GM23338 (cell line): Measurements from ENCODE around the gene RAB4A. TPM values are rescaled to one million over a fixed set of nuclear protein-coding genes. Genes with fewer than 3 reads are reported as not detected.

ENCODE experiments used
- ATAC-seq: fragments of 200-7000 bp; cut with Tn5 transposase; 3 replicates; pipeline ENCODE4 v1.9.1; 2020
- DNase-seq: peaks from one replicate; pipeline ENCODE4 v3.0.0-alpha.2; 2015; ENCODE audit warnings: low spot score
- H2AFZ ChIP-seq: fragments of 200-600 bp; sonication (generic); 2 replicates; pipeline ENCODE4 v1.8.0; 2016; ENCODE audit warnings: antibody characterized with exemption, mild to moderate bottlenecking, moderate library complexity
- H3F3A ChIP-seq: fragments of 200-600 bp; sonication (generic); replicated peaks from 2 replicates; pipeline ENCODE4 v1.8.0; 2017; ENCODE audit warnings: antibody characterized with exemption, mixed run types, low read depth
- H3K27ac ChIP-seq: fragments of 200-600 bp; sonication (generic); 2 replicates; pipeline ENCODE4 v1.6.1; 2016; ENCODE audit warnings: low read depth
- H3K27me3 ChIP-seq: fragments of 200-600 bp; sonication (generic); 2 replicates; pipeline ENCODE4 v1.8.0; 2016; ENCODE audit warnings: mild to moderate bottlenecking, mixed run types, moderate library complexity; ENCODE audit not compliant: insufficient read depth
- H3K36me3 ChIP-seq: fragments of 200-600 bp; sonication (generic); 2 replicates; pipeline ENCODE4 v1.8.0; 2016; ENCODE audit warnings: mild to moderate bottlenecking; ENCODE audit not compliant: insufficient read depth
- H3K4me1 ChIP-seq: fragments of 200-600 bp; sonication (generic); 2 replicates; pipeline ENCODE4 v1.8.0; 2016; ENCODE audit warnings: mild to moderate bottlenecking, moderate library complexity; ENCODE audit not compliant: insufficient read depth
- H3K4me2 ChIP-seq: fragments of 200-600 bp; sonication (generic); 2 replicates; pipeline ENCODE4 v1.7.1; 2017; ENCODE audit warnings: mixed run types
- H3K4me3 ChIP-seq: fragments of 200-600 bp; sonication (generic); 2 replicates; pipeline ENCODE4 v1.6.1; 2016; ENCODE audit warnings: mixed run types
- H3K79me2 ChIP-seq: fragments of 200-600 bp; sonication (generic); replicated peaks from 2 replicates; pipeline ENCODE4 v1.8.0; 2017; ENCODE audit warnings: mild to moderate bottlenecking; ENCODE audit not compliant: insufficient read depth
- H3K9me2 ChIP-seq: fragments of 200-600 bp; sonication (generic); 2 replicates; pipeline ENCODE4 v1.8.0; 2017; ENCODE audit not compliant: insufficient read depth
- H4K20me1 ChIP-seq: fragments of 200-600 bp; sonication (generic); replicated peaks from 2 replicates; pipeline ENCODE4 v1.8.0; 2017; ENCODE audit warnings: mild to moderate bottlenecking; ENCODE audit not compliant: insufficient read depth
- H3K27ac Mint-ChIP-seq: 2 replicates; pipeline ENCODE4 v1.8.0; 2020; ENCODE audit warnings: inconsistent platforms, mild to moderate bottlenecking, moderate library complexity, mixed read lengths
- H3K27me3 Mint-ChIP-seq: 3 replicates; pipeline ENCODE4 v1.8.0; 2022; ENCODE audit warnings: low read depth, mild to moderate bottlenecking, moderate library complexity, mixed read lengths, inconsistent platforms; ENCODE audit not compliant: insufficient read depth, poor library complexity
- H3K36me3 Mint-ChIP-seq: 3 replicates; pipeline ENCODE4 v1.8.0; 2021; ENCODE audit warnings: low read depth, mild to moderate bottlenecking, inconsistent platforms, moderate library complexity, mixed read lengths
- H3K4me1 Mint-ChIP-seq: 3 replicates; pipeline ENCODE4 v1.8.0; 2020; ENCODE audit warnings: mild to moderate bottlenecking, inconsistent platforms, mixed read lengths
- H3K4me3 Mint-ChIP-seq: 3 replicates; pipeline ENCODE4 v1.8.0; 2021; ENCODE audit warnings: moderate library complexity, mild to moderate bottlenecking, inconsistent platforms, mixed read lengths
- H3K9me3 Mint-ChIP-seq: 3 replicates; pipeline ENCODE4 v1.8.0; 2020; ENCODE audit warnings: moderate library complexity, mild to moderate bottlenecking, inconsistent platforms, mixed read lengths
- CREB1 ChIP-seq: fragments of 250-450 bp; sonication (Bioruptor Pico); IDR thresholded peaks from 2 replicates; pipeline ENCODE4 v1.5.0; 2020; ENCODE audit warnings: low read depth, mild to moderate bottlenecking, moderate library complexity
- CTCF ChIP-seq, 2 experiments: fragments of 200-600 bp in 1 of 2; sonication (generic) in 1 of 2; conservative IDR thresholded peaks; 2 replicates each; pipeline versions ENCODE4 v1.5.1 to v1.6.1; 2016 to 2017; ENCODE audit warnings: antibody characterized with exemption in 2 of 2, low read depth in 2 of 2, mild to moderate bottlenecking in 2 of 2, moderate library complexity in 1 of 2
- ETS1 ChIP-seq: IDR thresholded peaks from 2 replicates; pipeline ENCODE4 v1.6.1; 2016; ENCODE audit warnings: antibody characterized with exemption
- EZH2 ChIP-seq: fragments of 200-600 bp; sonication (generic); IDR thresholded peaks from one replicate; pipeline ENCODE4 v1.8.0; 2017; ENCODE audit warnings: antibody characterized with exemption, mild to moderate bottlenecking, low read depth; ENCODE audit not compliant: unreplicated experiment
- EZH2phosphoT487 ChIP-seq: fragments of 200-600 bp; sonication (generic); IDR thresholded peaks from one replicate; pipeline ENCODE4 v1.8.1; 2018; ENCODE audit warnings: antibody characterized with exemption; ENCODE audit not compliant: unreplicated experiment
- JUNB ChIP-seq: IDR thresholded peaks from one replicate; pipeline ENCODE4 v1.6.1; 2016; ENCODE audit warnings: antibody characterized with exemption; ENCODE audit not compliant: unreplicated experiment
- NANOG ChIP-seq: IDR thresholded peaks from 2 replicates; pipeline ENCODE4 v1.6.1; 2016; ENCODE audit warnings: antibody characterized with exemption, borderline replicate concordance
- POLR2AphosphoS5 ChIP-seq: IDR thresholded peaks from 2 replicates; pipeline ENCODE4 v1.6.1; 2016; ENCODE audit warnings: antibody characterized with exemption, low read depth
- STAT1 ChIP-seq: IDR thresholded peaks from one replicate; pipeline ENCODE4 v1.6.1; 2016; ENCODE audit warnings: antibody characterized with exemption; ENCODE audit not compliant: unreplicated experiment
- ZNF114 ChIP-seq: fragments of 250-450 bp; sonication (Bioruptor Pico); IDR thresholded peaks from 2 replicates; pipeline ENCODE4 v1.5.0; 2020; ENCODE audit warnings: mild to moderate bottlenecking, moderate library complexity
- ZNF331 ChIP-seq: fragments of 250-450 bp; sonication (Bioruptor Pico); IDR thresholded peaks from 2 replicates; pipeline ENCODE4 v1.5.0; 2020; ENCODE audit warnings: low read depth, mild to moderate bottlenecking, moderate library complexity
- polyA plus RNA-seq: library from polyadenylated mRNA; unstranded; fragments of >200 nt; fragmentation: Nextera tagmentation; extraction: Ambion mirVana; gene quantifications from 2 replicates; pipeline ENCODE4 v1.2.1, GENCODE V29; 2016
- total RNA-seq: library from RNA; depleted of rRNA; stranded (reverse); fragments of >200 nt; shearing (Covaris generic); gene quantifications from 2 replicates; pipeline ENCODE4 v1.2.3, GENCODE V29; 2014
- TF ChIP-seq, protein P1 (sequence below): IDR thresholded peaks from one replicate; pipeline ENCODE4 v1.6.1; 2018; ENCODE audit warnings: antibody characterized with exemption; ENCODE audit not compliant: unreplicated experiment
- TF ChIP-seq, protein P2 (sequence below): fragments of 250-450 bp; sonication (Bioruptor Pico); IDR thresholded peaks from 2 replicates; pipeline ENCODE4 v1.5.0; 2020; ENCODE audit warnings: mild to moderate bottlenecking, moderate library complexity

RAB4A gene
- total and polyA plus RNA-seq, 2 experiments from 2014 or later: 37.5 to 50.8 TPM

DNA sequence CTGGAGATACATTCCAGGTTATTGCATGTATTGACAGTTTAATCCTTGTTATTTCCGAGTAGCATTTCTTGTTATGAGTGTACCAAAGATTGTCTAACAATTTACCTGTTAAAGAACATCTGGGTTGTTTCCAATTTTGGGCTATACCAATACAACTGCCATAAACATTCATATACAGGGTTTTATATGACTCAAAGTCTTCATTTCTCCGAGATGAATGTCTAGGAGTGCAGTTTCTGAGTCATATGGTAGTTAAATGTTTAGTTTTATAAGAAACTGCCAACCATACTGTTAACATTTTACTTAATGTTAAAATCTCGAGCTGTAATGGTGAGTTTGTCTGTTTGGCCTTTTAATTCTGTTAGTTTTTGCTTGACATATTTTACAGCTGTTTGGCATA, 10.0 kb downstream of the RAB4A start:
- H2AFZ ChIP-seq: no peak overlapping the region
- no peak for DNase-seq
- H3K4me2 ChIP-seq: no peak overlapping the region
- no peak for ATAC-seq
- no peaks in the 10 kb centered on the region for H3K36me3 ChIP-seq
- H3K79me2 ChIP-seq: peaks cover 99% of the 10 kb centered on the region
- H3K4me1 ChIP-seq: peaks cover 7% of the 10 kb centered on the region; the same call in 1 of the 2 replicates
- no peaks in the 10 kb centered on the region for H3F3A ChIP-seq
- H3K27ac ChIP-seq: no peak overlapping the region
- H3K9me2 ChIP-seq: no peaks in the 10 kb centered on the region
- Mint-ChIP-seq H3K27me3 (no peaks in the 10 kb centered on the region), H3K27ac (no peak overlapping the region), H3K9me3 (no peaks in the 10 kb centered on the region), H3K4me3 (no peak overlapping the region), H3K4me1 (peaks cover 14% of the 10 kb centered on the region), H3K36me3 (no peaks in the 10 kb centered on the region)
- no peak overlapping the region for H3K4me3 ChIP-seq
- peaks cover 24% of the 10 kb centered on the region for H4K20me1 ChIP-seq
- TF ChIP-seq EZH2phosphoT487 (no peak), ZNF114 (CRISPR knock-in tag) (no peak), STAT1 (no peak), ETS1 (no peak), JUNB (no peak), POLR2AphosphoS5 (no peak), CTCF (conservative IDR thresholded peaks at IDR 0.05; ENCODE audit: low read depth in 2 of 2) (no peak), NANOG (no peak), CREB1 (no peak), ZNF331 (CRISPR knock-in tag) (no peak), EZH2 (no peak)
- TF ChIP-seq, protein P1, sequence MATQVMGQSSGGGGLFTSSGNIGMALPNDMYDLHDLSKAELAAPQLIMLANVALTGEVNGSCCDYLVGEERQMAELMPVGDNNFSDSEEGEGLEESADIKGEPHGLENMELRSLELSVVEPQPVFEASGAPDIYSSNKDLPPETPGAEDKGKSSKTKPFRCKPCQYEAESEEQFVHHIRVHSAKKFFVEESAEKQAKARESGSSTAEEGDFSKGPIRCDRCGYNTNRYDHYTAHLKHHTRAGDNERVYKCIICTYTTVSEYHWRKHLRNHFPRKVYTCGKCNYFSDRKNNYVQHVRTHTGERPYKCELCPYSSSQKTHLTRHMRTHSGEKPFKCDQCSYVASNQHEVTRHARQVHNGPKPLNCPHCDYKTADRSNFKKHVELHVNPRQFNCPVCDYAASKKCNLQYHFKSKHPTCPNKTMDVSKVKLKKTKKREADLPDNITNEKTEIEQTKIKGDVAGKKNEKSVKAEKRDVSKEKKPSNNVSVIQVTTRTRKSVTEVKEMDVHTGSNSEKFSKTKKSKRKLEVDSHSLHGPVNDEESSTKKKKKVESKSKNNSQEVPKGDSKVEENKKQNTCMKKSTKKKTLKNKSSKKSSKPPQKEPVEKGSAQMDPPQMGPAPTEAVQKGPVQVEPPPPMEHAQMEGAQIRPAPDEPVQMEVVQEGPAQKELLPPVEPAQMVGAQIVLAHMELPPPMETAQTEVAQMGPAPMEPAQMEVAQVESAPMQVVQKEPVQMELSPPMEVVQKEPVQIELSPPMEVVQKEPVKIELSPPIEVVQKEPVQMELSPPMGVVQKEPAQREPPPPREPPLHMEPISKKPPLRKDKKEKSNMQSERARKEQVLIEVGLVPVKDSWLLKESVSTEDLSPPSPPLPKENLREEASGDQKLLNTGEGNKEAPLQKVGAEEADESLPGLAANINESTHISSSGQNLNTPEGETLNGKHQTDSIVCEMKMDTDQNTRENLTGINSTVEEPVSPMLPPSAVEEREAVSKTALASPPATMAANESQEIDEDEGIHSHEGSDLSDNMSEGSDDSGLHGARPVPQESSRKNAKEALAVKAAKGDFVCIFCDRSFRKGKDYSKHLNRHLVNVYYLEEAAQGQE: no peak
- TF ChIP-seq, protein P2, sequence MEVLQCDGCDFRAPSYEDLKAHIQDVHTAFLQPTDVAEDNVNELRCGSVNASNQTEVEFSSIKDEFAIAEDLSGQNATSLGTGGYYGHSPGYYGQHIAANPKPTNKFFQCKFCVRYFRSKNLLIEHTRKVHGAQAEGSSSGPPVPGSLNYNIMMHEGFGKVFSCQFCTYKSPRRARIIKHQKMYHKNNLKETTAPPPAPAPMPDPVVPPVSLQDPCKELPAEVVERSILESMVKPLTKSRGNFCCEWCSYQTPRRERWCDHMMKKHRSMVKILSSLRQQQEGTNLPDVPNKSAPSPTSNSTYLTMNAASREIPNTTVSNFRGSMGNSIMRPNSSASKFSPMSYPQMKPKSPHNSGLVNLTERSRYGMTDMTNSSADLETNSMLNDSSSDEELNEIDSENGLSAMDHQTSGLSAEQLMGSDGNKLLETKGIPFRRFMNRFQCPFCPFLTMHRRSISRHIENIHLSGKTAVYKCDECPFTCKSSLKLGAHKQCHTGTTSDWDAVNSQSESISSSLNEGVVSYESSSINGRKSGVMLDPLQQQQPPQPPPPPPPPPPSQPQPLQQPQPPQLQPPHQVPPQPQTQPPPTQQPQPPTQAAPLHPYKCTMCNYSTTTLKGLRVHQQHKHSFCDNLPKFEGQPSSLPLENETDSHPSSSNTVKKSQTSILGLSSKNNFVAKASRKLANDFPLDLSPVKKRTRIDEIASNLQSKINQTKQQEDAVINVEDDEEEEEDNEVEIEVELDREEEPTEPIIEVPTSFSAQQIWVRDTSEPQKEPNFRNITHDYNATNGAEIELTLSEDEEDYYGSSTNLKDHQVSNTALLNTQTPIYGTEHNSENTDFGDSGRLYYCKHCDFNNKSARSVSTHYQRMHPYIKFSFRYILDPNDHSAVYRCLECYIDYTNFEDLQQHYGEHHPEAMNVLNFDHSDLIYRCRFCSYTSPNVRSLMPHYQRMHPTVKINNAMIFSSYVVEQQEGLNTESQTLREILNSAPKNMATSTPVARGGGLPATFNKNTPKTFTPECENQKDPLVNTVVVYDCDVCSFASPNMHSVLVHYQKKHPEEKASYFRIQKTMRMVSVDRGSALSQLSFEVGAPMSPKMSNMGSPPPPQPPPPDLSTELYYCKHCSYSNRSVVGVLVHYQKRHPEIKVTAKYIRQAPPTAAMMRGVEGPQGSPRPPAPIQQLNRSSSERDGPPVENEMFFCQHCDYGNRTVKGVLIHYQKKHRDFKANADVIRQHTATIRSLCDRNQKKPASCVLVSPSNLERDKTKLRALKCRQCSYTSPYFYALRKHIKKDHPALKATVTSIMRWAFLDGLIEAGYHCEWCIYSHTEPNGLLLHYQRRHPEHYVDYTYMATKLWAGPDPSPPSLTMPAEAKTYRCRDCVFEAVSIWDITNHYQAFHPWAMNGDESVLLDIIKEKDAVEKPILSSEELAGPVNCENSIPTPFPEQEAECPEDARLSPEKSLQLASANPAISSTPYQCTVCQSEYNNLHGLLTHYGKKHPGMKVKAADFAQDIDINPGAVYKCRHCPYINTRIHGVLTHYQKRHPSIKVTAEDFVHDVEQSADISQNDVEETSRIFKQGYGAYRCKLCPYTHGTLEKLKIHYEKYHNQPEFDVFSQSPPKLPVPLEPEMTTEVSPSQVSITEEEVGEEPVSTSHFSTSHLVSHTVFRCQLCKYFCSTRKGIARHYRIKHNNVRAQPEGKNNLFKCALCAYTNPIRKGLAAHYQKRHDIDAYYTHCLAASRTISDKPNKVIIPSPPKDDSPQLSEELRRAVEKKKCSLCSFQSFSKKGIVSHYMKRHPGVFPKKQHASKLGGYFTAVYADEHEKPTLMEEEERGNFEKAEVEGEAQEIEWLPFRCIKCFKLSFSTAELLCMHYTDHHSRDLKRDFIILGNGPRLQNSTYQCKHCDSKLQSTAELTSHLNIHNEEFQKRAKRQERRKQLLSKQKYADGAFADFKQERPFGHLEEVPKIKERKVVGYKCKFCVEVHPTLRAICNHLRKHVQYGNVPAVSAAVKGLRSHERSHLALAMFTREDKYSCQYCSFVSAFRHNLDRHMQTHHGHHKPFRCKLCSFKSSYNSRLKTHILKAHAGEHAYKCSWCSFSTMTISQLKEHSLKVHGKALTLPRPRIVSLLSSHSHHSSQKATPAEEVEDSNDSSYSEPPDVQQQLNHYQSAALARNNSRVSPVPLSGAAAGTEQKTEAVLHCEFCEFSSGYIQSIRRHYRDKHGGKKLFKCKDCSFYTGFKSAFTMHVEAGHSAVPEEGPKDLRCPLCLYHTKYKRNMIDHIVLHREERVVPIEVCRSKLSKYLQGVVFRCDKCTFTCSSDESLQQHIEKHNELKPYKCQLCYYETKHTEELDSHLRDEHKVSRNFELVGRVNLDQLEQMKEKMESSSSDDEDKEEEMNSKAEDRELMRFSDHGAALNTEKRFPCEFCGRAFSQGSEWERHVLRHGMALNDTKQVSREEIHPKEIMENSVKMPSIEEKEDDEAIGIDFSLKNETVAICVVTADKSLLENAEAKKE (CRISPR knock-in tag): no peak
- H3K27me3 ChIP-seq: no peaks in the 10 kb centered on the region
